ENCODE data around the gene DNAJA3. TPM values are rescaled to one million over a fixed set of nuclear protein-coding genes. Genes with fewer than 3 reads are reported as not detected.
A peak's percentile ranks its signal among the peaks of the same experiment; 100 is the strongest.

The DNAJA3 gene
- total and polyA plus RNA-seq, 10 of the 15 experiments (the other 5 are each of a cell fraction or from before 2014, with no cell fraction given) = 8.4 to 141 (median 60.8) TPM

DNA sequence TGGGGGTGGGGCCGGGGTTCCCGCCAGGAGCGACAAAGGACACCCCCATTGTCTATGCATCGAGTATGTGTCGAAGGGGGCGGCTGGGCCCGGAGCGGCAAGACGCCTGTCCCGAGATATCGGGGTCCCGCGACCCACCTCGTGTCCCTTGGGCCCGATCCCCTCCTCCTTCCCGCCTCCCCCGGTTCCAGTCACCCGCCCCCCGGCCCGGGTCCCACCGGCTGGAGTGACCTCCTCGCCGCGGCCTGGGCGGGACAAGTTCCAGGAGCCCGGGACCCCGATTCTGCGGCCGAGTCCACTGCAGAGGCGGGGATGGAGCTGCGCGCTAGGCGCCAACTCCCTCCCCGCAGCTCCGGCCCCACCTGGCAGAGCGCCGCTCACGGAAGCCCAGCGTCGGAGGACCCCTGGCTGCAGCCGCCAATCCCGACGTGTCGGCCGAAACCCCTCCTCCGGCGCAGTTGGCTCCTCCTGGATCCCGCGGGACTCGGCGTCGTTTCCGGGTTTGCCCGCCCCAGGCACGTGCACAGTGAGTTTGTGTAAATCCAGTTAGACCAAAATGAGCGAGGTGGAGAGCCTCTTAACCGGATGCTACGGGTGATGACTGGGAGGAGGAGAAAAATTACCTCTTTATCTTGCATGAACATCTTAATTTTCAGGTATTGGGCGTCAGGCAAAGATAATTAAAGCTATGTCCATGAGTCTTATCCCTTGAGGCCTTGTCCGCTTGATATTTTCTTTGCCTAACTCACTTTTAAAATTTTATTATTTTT is 48.7 kb downstream of the DNAJA3 start, which contains the start of gene NMRAL1 (continued):
- TF ChIP-seq BMI1 (IDR thresholded peaks at IDR 0.05; ENCODE audit: borderline replicate concordance) = no peak
- TF ChIP-seq, protein P1, sequence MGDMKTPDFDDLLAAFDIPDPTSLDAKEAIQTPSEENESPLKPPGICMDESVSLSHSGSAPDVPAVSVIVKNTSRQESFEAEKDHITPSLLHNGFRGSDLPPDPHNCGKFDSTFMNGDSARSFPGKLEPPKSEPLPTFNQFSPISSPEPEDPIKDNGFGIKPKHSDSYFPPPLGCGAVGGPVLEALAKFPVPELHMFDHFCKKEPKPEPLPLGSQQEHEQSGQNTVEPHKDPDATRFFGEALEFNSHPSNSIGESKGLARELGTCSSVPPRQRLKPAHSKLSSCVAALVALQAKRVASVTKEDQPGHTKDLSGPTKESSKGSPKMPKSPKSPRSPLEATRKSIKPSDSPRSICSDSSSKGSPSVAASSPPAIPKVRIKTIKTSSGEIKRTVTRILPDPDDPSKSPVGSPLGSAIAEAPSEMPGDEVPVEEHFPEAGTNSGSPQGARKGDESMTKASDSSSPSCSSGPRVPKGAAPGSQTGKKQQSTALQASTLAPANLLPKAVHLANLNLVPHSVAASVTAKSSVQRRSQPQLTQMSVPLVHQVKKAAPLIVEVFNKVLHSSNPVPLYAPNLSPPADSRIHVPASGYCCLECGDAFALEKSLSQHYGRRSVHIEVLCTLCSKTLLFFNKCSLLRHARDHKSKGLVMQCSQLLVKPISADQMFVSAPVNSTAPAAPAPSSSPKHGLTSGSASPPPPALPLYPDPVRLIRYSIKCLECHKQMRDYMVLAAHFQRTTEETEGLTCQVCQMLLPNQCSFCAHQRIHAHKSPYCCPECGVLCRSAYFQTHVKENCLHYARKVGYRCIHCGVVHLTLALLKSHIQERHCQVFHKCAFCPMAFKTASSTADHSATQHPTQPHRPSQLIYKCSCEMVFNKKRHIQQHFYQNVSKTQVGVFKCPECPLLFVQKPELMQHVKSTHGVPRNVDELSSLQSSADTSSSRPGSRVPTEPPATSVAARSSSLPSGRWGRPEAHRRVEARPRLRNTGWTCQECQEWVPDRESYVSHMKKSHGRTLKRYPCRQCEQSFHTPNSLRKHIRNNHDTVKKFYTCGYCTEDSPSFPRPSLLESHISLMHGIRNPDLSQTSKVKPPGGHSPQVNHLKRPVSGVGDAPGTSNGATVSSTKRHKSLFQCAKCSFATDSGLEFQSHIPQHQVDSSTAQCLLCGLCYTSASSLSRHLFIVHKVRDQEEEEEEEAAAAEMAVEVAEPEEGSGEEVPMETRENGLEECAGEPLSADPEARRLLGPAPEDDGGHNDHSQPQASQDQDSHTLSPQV (IDR thresholded peaks at IDR 0.05) = no peak
- TF ChIP-seq GATAD2B (conservative IDR thresholded peaks at IDR 0.05; ENCODE audit: low read depth) = peak; percentile 84

DNA sequence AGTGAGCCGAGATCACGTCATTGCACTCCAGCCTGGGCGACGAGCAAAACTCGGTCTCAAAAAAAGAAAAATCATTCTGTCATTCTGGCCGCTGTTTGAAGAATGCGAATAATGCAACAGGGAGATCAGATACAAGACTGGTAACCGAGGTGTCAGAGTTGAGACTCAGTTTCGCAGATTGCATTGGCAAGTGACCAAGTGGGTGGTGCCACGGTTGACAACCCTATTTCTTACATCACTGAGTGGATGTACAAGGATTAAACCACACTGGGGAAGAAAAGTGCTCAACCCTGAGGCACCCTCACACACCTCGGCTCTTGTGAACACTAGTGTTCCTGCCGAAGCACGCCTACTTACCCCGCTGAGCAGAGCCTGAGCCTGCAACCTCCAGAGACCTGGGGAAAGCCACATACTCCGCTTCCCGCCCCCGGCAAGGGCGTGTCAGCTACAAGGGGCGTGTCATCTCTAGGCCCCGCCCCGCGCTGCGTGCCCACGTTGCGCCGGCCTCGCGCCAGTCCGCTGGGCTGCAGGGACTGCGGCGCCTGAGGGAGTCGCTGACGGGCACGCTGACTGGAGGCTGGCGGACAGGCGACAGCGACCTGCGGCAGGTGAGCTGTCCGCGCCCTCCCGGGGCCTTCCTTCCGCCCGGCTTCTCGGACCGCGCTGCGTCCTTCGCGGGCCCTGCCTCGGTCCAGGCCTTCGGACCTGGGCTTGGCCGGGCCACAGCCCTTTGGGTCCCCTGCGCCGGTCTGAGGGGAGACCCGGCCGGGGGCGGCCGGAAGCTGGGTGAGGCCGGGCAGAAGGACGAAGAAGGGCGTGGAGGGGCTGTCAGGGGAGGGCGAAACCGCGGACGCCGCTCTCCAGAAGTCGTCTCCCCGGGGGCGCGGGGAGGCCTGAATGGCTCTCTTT is 50.5 kb downstream of the DNAJA3 start, which contains the start of gene HMOX2:
TSS of gene HMOX2 (plus strand) at position 519 of the 909 bp plus-strand sequence. CDS start 29,127 bp downstream, outside the sequence.
- peak within 1 kb of the TSS; percentile 62 for H3K4me2 ChIP-seq (ENCODE audit: control insufficient read depth, insufficient read depth)
- H3K27me3 ChIP-seq (replicated peaks in 1 of 2; ENCODE audit: control insufficient read depth in 2 of 2, insufficient read depth in 2 of 2, low read length in 1 of 2) = no peaks in the 10 kb centered on the region
- no peaks in the 10 kb centered on the region for H3K36me3 ChIP-seq (ENCODE audit: control insufficient read depth in 2 of 2, insufficient read depth in 2 of 2, low read length in 1 of 2)
- no peaks in the 10 kb centered on the region for H3K9me3 ChIP-seq (replicated peaks; ENCODE audit: control insufficient read depth, insufficient read depth, low read length)
- H3K27ac ChIP-seq (ENCODE audit: control insufficient read depth, insufficient read depth) = peak within 1 kb of the TSS; percentile 77
- H4K20me1 ChIP-seq (ENCODE audit: control insufficient read depth, insufficient read depth) = no peaks in the 10 kb centered on the region
- H3K79me2 ChIP-seq (ENCODE audit: control insufficient read depth, insufficient read depth, low read length) = peaks cover 35% of the 10 kb centered on the region
- intact Hi-C loops (cut with micrococcal nuclease; ENCODE audit: unreplicated experiment) = loop anchor here (2.0 to 10.0 kb wide), 3 partner anchors 25 to 121 kb away; partner anchors contain the start of genes CORO7 and PAM16
- FAIRE-seq = peak; percentile 92
- H3K4me3 ChIP-seq = peak within 1 kb of the TSS; percentile 98
- in situ Hi-C loops (cut with MboI) = no loop called here
- peaks cover 4% of the 10 kb centered on the region; the same call in 1 of the 2 replicates for H3K4me1 ChIP-seq (ENCODE audit: control insufficient read depth, insufficient read depth, low read length)
- POLR2A ChIA-PET = interaction anchor here (1.2 to 4.1 kb wide), 4 partner anchors 30 to 169 kb away, joined by 3 to 33 read pairs (median 10); partner anchors contain the start of genes CORO7 and PAM16
- H3K9ac ChIP-seq (ENCODE audit: control insufficient read depth, insufficient read depth, low read length) = peak within 1 kb of the TSS; percentile 73
- SMC1A ChIA-PET (ENCODE audit: uncharacterized antibody, unreplicated experiment) = interaction anchor here (0.7 to 1.2 kb wide), 6 partner anchors 14 to 72 kb away, joined by 3 to 4 read pairs (median 3); no protein-coding TSS in a partner anchor
- peak within 1 kb of the TSS; percentile 41 for H2AFZ ChIP-seq (ENCODE audit: control insufficient read depth, low read depth, low read length)
- RAD21 ChIA-PET (ENCODE audit: unreplicated experiment) = interaction anchor here (1.1 to 2.7 kb wide), 4 partner anchors 12 to 140 kb away, joined by 3 to 14 read pairs (median 6); no protein-coding TSS in a partner anchor
- BruUV-seq (replicated peaks) = no TSS peak
- ATAC-seq = peak; percentile 90
- WGBS (ENCODE audit: insufficient coverage, insufficient replicate concordance, low lambda C conversion rate, missing lambda C conversion rate) = 3% methylated on average over 70 of the region's 70 CpGs
- DNase-seq (ENCODE audit: low read depth, low spot score) = peak; percentile 90
- CTCF ChIA-PET = interaction anchor here (0.9 to 2.9 kb wide), 5 partner anchors 10 to 148 kb away, joined by 3 to 12 read pairs (median 3); partner anchors contain the start of gene MGRN1
- TF ChIP-seq RUNX3 (IDR thresholded peaks at IDR 0.05; ENCODE audit: low read length) (peak; percentile 29; the same call in 1 of the 2 replicates), CBFB (IDR thresholded peaks at IDR 0.05; ENCODE audit: low read depth) (no peak), SUPT20H (IDR thresholded peaks at IDR 0.05; ENCODE audit: borderline replicate concordance, control insufficient read depth, low read depth, low read length) (no peak), TAF1 (IDR thresholded peaks at IDR 0.05; ENCODE audit: borderline replicate concordance, low read depth, low read length) (peak; percentile 78; the same call in 1 of the 2 replicates), PRDM15 (CRISPR knock-in tag; IDR thresholded peaks at IDR 0.05) (no peak), POLR2AphosphoS5 (IDR thresholded peaks at IDR 0.05; ENCODE audit: low read length) (peak; percentile 90), MXI1 (IDR thresholded peaks at IDR 0.05; ENCODE audit: low read depth, low read length) (peak; percentile 87), IKZF2 (IDR thresholded peaks at IDR 0.05) (peak in 1 of 2 experiments; percentile 9; a peak in 1 of 4 replicates)

Data from GM12878 (cell line).